Measurements from ENCODE around the gene FAR2.

- TF ChIP-seq, protein P1, sequence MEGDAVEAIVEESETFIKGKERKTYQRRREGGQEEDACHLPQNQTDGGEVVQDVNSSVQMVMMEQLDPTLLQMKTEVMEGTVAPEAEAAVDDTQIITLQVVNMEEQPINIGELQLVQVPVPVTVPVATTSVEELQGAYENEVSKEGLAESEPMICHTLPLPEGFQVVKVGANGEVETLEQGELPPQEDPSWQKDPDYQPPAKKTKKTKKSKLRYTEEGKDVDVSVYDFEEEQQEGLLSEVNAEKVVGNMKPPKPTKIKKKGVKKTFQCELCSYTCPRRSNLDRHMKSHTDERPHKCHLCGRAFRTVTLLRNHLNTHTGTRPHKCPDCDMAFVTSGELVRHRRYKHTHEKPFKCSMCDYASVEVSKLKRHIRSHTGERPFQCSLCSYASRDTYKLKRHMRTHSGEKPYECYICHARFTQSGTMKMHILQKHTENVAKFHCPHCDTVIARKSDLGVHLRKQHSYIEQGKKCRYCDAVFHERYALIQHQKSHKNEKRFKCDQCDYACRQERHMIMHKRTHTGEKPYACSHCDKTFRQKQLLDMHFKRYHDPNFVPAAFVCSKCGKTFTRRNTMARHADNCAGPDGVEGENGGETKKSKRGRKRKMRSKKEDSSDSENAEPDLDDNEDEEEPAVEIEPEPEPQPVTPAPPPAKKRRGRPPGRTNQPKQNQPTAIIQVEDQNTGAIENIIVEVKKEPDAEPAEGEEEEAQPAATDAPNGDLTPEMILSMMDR (IDR thresholded peaks at IDR 0.05) = no peak
- TF ChIP-seq POLR2A (IDR thresholded peaks at IDR 0.05) = no peak
These were observed 83.0 kb downstream of the FAR2 start for GRCh38 chr12:29232086-29232485.

Measured in testis (tissue), 2 donors.